ENCODE data around the gene SRPRB.

SRPRB gene

GRCh38 chr3:133840767-133841166 lies 35.2 kb downstream of the SRPRB start:
- no peak for DNase-seq (ENCODE audit: low read depth in 2 of 2)

- DNase-seq (ENCODE audit: low read depth in 2 of 2) = no peak
Observed at GRCh38 chr3:133841196-133841595, 35.6 kb downstream of the SRPRB start.

GRCh38 chr3:133842158-133842557 lies 36.5 kb downstream of the SRPRB start:
- no peak for DNase-seq (ENCODE audit: low read depth in 2 of 2)

- DNase-seq (ENCODE audit: low read depth in 2 of 2) = no peak
Observed at GRCh38 chr3:133843634-133844033, 38.0 kb downstream of the SRPRB start.

GRCh38 chr3:133845127-133845526 lies 39.5 kb downstream of the SRPRB start:
- no peak for DNase-seq (ENCODE audit: low read depth in 2 of 2)

GRCh38 chr3:133849346-133849745 lies 43.7 kb downstream of the SRPRB start:
- no peak for DNase-seq (ENCODE audit: low read depth in 2 of 2)

GRCh38 chr3:133850034-133850433 lies 44.4 kb downstream of the SRPRB start:
- no peak for DNase-seq (ENCODE audit: low read depth in 2 of 2)

- DNase-seq (ENCODE audit: low read depth in 2 of 2) = no peak
Observed at GRCh38 chr3:133851266-133851906, 45.8 kb downstream of the SRPRB start.

GRCh38 chr3:133851931-133852330 lies 46.3 kb downstream of the SRPRB start:
- DNase-seq (ENCODE audit: low read depth in 2 of 2) = no peak

- DNase-seq (ENCODE audit: low read depth in 2 of 2) = no peak
Observed at GRCh38 chr3:133853063-133853924, 47.7 kb downstream of the SRPRB start.

- DNase-seq (ENCODE audit: low read depth in 2 of 2) = no peak
Observed at GRCh38 chr3:133853925-133854227, 48.3 kb downstream of the SRPRB start.

GRCh38 chr3:133854264-133855001 lies 48.8 kb downstream of the SRPRB start:
- DNase-seq (ENCODE audit: low read depth in 2 of 2) = no peak

- DNase-seq (ENCODE audit: low read depth in 2 of 2) = no peak
Observed at GRCh38 chr3:133855002-133855370, 49.4 kb downstream of the SRPRB start.

- DNase-seq (ENCODE audit: low read depth in 2 of 2) = no peak
Observed at GRCh38 chr3:133855772-133856171, 50.2 kb downstream of the SRPRB start.

- no peak for DNase-seq (ENCODE audit: low read depth in 2 of 2)
Observed at GRCh38 chr3:133856316-133856715, 50.7 kb downstream of the SRPRB start.

GRCh38 chr3:133857767-133858166 lies 52.2 kb downstream of the SRPRB start:
- DNase-seq (ENCODE audit: low read depth in 2 of 2) = no peak

- DNase-seq (ENCODE audit: low read depth in 2 of 2) = no peak
Observed at GRCh38 chr3:133859381-133860234, 54.0 kb downstream of the SRPRB start.

- DNase-seq (ENCODE audit: low read depth in 2 of 2) = no peak
Observed at GRCh38 chr3:133860519-133860918, 54.9 kb downstream of the SRPRB start.

- DNase-seq (ENCODE audit: low read depth in 2 of 2) = no peak
Observed at GRCh38 chr3:133862161-133862560, 56.5 kb downstream of the SRPRB start.

- DNase-seq (ENCODE audit: low read depth in 2 of 2) = no peak
Observed at GRCh38 chr3:133863911-133864310, 58.3 kb downstream of the SRPRB start.

- no peak for DNase-seq (ENCODE audit: low read depth in 2 of 2)
Observed at GRCh38 chr3:133864616-133865015, 59.0 kb downstream of the SRPRB start.
